ENCODE data around the gene VSTM4. TPM values are rescaled to one million over a fixed set of nuclear protein-coding genes. Genes with fewer than 3 reads are reported as not detected.
A peak's percentile ranks its signal among the peaks of the same experiment; 100 is the strongest.

VSTM4 gene
- total and polyA plus RNA-seq, 2 of the 4 experiments (the other 2 are of a cell fraction): 2.4 to 2.9 TPM

DNA sequence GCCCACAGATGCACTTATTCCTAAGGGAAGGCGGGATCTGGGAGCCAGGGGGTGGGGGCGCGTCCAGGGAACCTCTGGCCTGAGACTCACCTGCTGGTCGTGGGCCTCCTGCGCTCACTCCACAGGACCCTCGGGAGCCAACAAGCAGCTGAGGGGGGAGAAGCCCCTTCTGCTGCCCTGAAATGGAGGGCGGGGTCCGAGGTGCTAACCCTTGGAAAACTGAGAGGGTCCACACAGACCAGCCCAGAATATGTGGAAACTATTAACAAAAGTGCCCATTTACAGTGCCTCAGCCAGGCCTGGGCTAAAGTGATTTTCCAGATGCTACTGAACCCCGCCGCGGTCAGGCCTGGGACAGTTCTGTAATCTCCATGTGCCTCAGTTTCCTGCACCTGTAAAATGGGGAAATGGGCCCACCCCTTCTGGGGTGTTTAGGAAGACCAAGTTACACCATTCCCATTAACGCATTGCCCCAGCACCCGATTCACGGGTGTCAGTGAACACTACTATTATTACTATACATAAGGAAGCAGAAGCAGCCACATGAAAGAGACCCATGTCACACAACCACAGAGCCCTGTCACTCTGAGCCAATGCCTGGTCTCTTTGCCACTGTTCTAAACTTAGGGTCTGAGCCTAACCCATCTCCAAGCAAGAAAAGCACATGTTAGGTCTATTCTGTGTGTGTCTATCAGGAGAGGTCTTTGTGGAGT lies 630 bp upstream of the VSTM4 start:
- H3K27ac ChIP-seq (ENCODE audit: insufficient read depth, low read length): peak overlapping the region; percentile 7; the same call in 1 of the 2 replicates
- peak overlapping the region; percentile 88 for H4K5ac ChIP-seq (ENCODE audit: low read depth, low read length)
- CTCF ChIA-PET: no interaction called here
- in situ Hi-C loops (cut with MboI; ENCODE audit: low sequenced_read_pairs): no loop called here
- H2BK120ac ChIP-seq (ENCODE audit: low read depth, low read length): peak overlapping the region; percentile 52; the same call in 1 of the 2 replicates
- H2AK9ac ChIP-seq (replicated peaks; ENCODE audit: low read depth, low read length, poor library complexity): peak overlapping the region; percentile 80
- no peaks in the 10 kb centered on the region for H3K9me3 ChIP-seq (ENCODE audit: control insufficient read depth, insufficient read depth, low read length)
- intact Hi-C loops (cut with micrococcal nuclease): loop anchor here (2.0 to 10.0 kb wide), 2 partner anchors 135 to 179 kb away; partner anchors contain the start of gene C10orf71
- no peak overlapping the region for H2BK15ac ChIP-seq (ENCODE audit: low read depth, low read length)
- H2AFZ ChIP-seq (replicated peaks; ENCODE audit: low read length, poor library complexity): peak overlapping the region; percentile 85
- peaks cover 4% of the 10 kb centered on the region; the same call in 1 of the 2 replicates for H3K9me1 ChIP-seq (ENCODE audit: insufficient read depth, low read length)
- H2AK5ac ChIP-seq (ENCODE audit: low read depth, low read length): peak overlapping the region; percentile 43; the same call in 1 of the 2 replicates
- peak overlapping the region; percentile 40 for H3K9ac ChIP-seq (ENCODE audit: low read depth, low read length)
- H3K18ac ChIP-seq (ENCODE audit: low read depth, low read length): peak overlapping the region; percentile 63; the same call in 1 of the 2 replicates
- H3K4me3 ChIP-seq (ENCODE audit: insufficient read depth, low read depth, low read length): peak overlapping the region; percentile 66
- dilution Hi-C loops (cut with HindIII; ENCODE audit: low sequenced_read_pairs, unreplicated experiment): no loop called here
- H3K23ac ChIP-seq (ENCODE audit: low read depth, low read length): no peak overlapping the region
- H3K4me2 ChIP-seq (ENCODE audit: low read depth, low read length): peak overlapping the region; percentile 92
- WGBS, 2 experiments (ENCODE audit: extremely low coverage in 2 of 2, insufficient read length in 1 of 2): 100% methylated on average over 3 of the region's 14 CpGs; no CpG with 5 or more reads in 1 of the 2 experiments
- H3K36me3 ChIP-seq (ENCODE audit: control insufficient read depth, insufficient read depth, low read length): no peaks in the 10 kb centered on the region; the same call in 1 of the 2 replicates
- peaks cover 2% of the 10 kb centered on the region for H3K27me3 ChIP-seq (ENCODE audit: control insufficient read depth, insufficient read depth, low read length)
- peaks cover 6% of the 10 kb centered on the region; the same call in 1 of the 2 replicates for H4K20me1 ChIP-seq (ENCODE audit: insufficient read depth, low read length)
- H3K14ac ChIP-seq (replicated peaks; ENCODE audit: low read depth, low read length): no peak overlapping the region
- DNase-seq (no peak), ATAC-seq (ENCODE audit: low read depth) (no peak)
- H3K4me1 ChIP-seq (ENCODE audit: control insufficient read depth, insufficient read depth, low read length): peaks cover 16% of the 10 kb centered on the region; the same call in 1 of the 2 replicates
- no peak overlapping the region; the same call in 1 of the 2 replicates for H4K91ac ChIP-seq (ENCODE audit: insufficient read depth, low read depth, low read length)
- H2BK5ac ChIP-seq (ENCODE audit: low read depth, low read length, poor library complexity, severe bottlenecking): no peak overlapping the region
- 0 out of 2 replicates have a peak overlapping the region, but pooled peaks have one; percentile 64 for H3K4ac ChIP-seq (ENCODE audit: low read depth, low read length)
- no TSS peak for BruUV-seq (replicated peaks)
- no peak overlapping the region for H3K56ac ChIP-seq (ENCODE audit: extremely low read depth, insufficient read depth, low read length)
- POLR2A ChIA-PET (ENCODE audit: unreplicated experiment): no interaction called here
- H2BK20ac ChIP-seq (ENCODE audit: low read depth, low read length): no peak overlapping the region
- H3K79me1 ChIP-seq (ENCODE audit: low read depth in 1 of 2, low read length in 2 of 2): peaks cover 0 to 35% of the 10 kb centered on the region in 2 experiments; a peak in 3 of 4 replicates
- H4K8ac ChIP-seq (ENCODE audit: low read depth in 2 of 2, low read length in 2 of 2): peak overlapping the region in 1 of 2 experiments; percentile 44; a peak in 1 of 4 replicates
- TF ChIP-seq NFE2L2 (IDR thresholded peaks at IDR 0.05; ENCODE audit: low read depth, low read length) (no peak), MXI1 (IDR thresholded peaks at IDR 0.05; ENCODE audit: borderline replicate concordance, low read depth, low read length) (no peak), MAZ (IDR thresholded peaks at IDR 0.05; ENCODE audit: borderline replicate concordance, low read depth, low read length) (no peak), RAD21 (IDR thresholded peaks at IDR 0.05; ENCODE audit: low read length) (no peak), RFX5 (IDR thresholded peaks at IDR 0.05; ENCODE audit: low read depth, low read length) (no peak), CEBPB (IDR thresholded peaks at IDR 0.05; ENCODE audit: low read depth, low read length) (no peak), MAFK (IDR thresholded peaks at IDR 0.05; ENCODE audit: low read depth, low read length) (no peak), FOS (IDR thresholded peaks at IDR 0.05; ENCODE audit: low read depth, low read length) (no peak), SMC3 (IDR thresholded peaks at IDR 0.05; ENCODE audit: low read depth, low read length) (no peak), RCOR1 (IDR thresholded peaks at IDR 0.05; ENCODE audit: insufficient replicate concordance, low read length) (no peak)
- TF ChIP-seq, protein P1, sequence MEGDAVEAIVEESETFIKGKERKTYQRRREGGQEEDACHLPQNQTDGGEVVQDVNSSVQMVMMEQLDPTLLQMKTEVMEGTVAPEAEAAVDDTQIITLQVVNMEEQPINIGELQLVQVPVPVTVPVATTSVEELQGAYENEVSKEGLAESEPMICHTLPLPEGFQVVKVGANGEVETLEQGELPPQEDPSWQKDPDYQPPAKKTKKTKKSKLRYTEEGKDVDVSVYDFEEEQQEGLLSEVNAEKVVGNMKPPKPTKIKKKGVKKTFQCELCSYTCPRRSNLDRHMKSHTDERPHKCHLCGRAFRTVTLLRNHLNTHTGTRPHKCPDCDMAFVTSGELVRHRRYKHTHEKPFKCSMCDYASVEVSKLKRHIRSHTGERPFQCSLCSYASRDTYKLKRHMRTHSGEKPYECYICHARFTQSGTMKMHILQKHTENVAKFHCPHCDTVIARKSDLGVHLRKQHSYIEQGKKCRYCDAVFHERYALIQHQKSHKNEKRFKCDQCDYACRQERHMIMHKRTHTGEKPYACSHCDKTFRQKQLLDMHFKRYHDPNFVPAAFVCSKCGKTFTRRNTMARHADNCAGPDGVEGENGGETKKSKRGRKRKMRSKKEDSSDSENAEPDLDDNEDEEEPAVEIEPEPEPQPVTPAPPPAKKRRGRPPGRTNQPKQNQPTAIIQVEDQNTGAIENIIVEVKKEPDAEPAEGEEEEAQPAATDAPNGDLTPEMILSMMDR (conservative IDR thresholded peaks at IDR 0.05; ENCODE audit: low read depth, low read length): no peak
- TF ChIP-seq, protein P2, sequence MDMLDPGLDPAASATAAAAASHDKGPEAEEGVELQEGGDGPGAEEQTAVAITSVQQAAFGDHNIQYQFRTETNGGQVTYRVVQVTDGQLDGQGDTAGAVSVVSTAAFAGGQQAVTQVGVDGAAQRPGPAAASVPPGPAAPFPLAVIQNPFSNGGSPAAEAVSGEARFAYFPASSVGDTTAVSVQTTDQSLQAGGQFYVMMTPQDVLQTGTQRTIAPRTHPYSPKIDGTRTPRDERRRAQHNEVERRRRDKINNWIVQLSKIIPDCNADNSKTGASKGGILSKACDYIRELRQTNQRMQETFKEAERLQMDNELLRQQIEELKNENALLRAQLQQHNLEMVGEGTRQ (IDR thresholded peaks at IDR 0.05; ENCODE audit: low read depth, low read length): no peak
- TF ChIP-seq, protein P3, sequence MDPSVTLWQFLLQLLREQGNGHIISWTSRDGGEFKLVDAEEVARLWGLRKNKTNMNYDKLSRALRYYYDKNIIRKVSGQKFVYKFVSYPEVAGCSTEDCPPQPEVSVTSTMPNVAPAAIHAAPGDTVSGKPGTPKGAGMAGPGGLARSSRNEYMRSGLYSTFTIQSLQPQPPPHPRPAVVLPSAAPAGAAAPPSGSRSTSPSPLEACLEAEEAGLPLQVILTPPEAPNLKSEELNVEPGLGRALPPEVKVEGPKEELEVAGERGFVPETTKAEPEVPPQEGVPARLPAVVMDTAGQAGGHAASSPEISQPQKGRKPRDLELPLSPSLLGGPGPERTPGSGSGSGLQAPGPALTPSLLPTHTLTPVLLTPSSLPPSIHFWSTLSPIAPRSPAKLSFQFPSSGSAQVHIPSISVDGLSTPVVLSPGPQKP (IDR thresholded peaks at IDR 0.05; ENCODE audit: borderline replicate concordance, low read depth, low read length): no peak
